ENCODE data around the gene ATG7.

The ATG7 gene

GRCh38 chr3:11604139-11604892 is 332.1 kb downstream of the ATG7 start:
- no peak for DNase-seq

- DNase-seq: no peak
These were observed 333.2 kb downstream of the ATG7 start for GRCh38 chr3:11605398-11605797.

- DNase-seq: no peak
These were observed 334.0 kb downstream of the ATG7 start for GRCh38 chr3:11606090-11606784.

GRCh38 chr3:11606865-11607440 is 334.8 kb downstream of the ATG7 start:
- no peak for DNase-seq
